Mesothelial cell of epicardium (in vitro differentiated cells): ENCODE results near the gene TRIM66. TPM values are rescaled to one million over a fixed set of nuclear protein-coding genes. Genes with fewer than 3 reads are reported as not detected.

ENCODE experiments used
- DNase-seq, 2 experiments: peaks; one replicate each; pipeline ENCODE4 v3.0.0; 2021; ENCODE audit warnings: low spot score in 2 of 2; ENCODE audit not compliant: unreplicated experiment in 2 of 2
- H3K27ac Mint-ChIP-seq: 2 replicates; pipeline ENCODE4 v1.8.0; 2021; ENCODE audit warnings: mixed read lengths
- H3K27me3 Mint-ChIP-seq: 2 replicates; pipeline ENCODE4 v1.8.0; 2021; ENCODE audit warnings: low read depth, mixed read lengths
- H3K36me3 Mint-ChIP-seq: 2 replicates; pipeline ENCODE4 v1.8.0; 2021; ENCODE audit warnings: mixed read lengths
- H3K4me1 Mint-ChIP-seq: 2 replicates; pipeline ENCODE4 v1.8.0; 2021; ENCODE audit warnings: mixed read lengths
- H3K4me3 Mint-ChIP-seq: 2 replicates; pipeline ENCODE4 v1.8.0; 2021; ENCODE audit warnings: mild to moderate bottlenecking, moderate library complexity, mixed read lengths
- H3K9me3 Mint-ChIP-seq: 2 replicates; pipeline ENCODE4 v1.8.0; 2021; ENCODE audit warnings: mixed read lengths
- CTCF ChIP-seq: fragments of 200-600 bp; sonication (generic); IDR thresholded peaks from one replicate; pipeline ENCODE4 v1.5.0; 2021; ENCODE audit warnings: antibody characterized with exemption; ENCODE audit not compliant: unreplicated experiment
- total RNA-seq: library from RNA; stranded (reverse); gene quantifications from 3 replicates; pipeline ENCODE4 v1.2.1, GENCODE V29; 2021

TRIM66 gene
- total RNA-seq, 1 donor from 2014 or later, result 8.3 TPM

- H3K9me3 Mint-ChIP-seq, result peaks cover 13% of the 10 kb centered on the region
- peaks cover 22% of the 10 kb centered on the region for H3K36me3 Mint-ChIP-seq
- no peak for TF ChIP-seq CTCF
- no peaks in the 10 kb centered on the region for H3K27me3 Mint-ChIP-seq
- no peak overlapping the region for H3K4me3 Mint-ChIP-seq
- no peak overlapping the region for H3K27ac Mint-ChIP-seq
- peaks cover 5% of the 10 kb centered on the region for H3K4me1 Mint-ChIP-seq
- no peak for DNase-seq
Observed at GRCh38 chr11:8639655-8640054, 42.8 kb downstream of the TRIM66 start.

DNA sequence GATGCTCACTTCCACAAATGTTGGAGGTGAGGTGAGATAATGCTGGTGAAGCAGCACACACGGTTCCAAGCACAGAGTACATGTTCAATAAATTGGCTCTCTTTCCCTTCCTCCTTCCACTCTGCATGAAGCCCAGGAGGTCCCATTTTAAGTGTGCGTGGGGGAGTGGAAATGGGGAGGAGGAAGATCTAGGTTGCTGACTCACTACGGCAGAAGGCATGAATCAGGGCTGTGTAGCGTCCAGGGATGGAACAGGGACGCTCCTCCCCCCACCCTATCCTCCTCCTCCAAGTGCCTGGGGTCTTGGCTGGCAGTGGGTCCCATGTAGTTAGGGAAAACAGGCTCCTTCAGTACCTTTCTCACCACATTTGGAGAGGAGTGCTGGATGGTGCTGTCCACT, 44.2 kb downstream of the TRIM66 start:
- H3K4me1 Mint-ChIP-seq, result peaks cover 5% of the 10 kb centered on the region
- no peak overlapping the region for H3K4me3 Mint-ChIP-seq
- DNase-seq, result no peak

GRCh38 chr11:8636127-8636526, 46.3 kb downstream of the TRIM66 start:
- Mint-ChIP-seq H3K4me3 (no peak overlapping the region), H3K36me3 (peaks cover 22% of the 10 kb centered on the region), H3K9me3 (peaks cover 13% of the 10 kb centered on the region), H3K27ac (no peak overlapping the region), H3K4me1 (peaks cover 7% of the 10 kb centered on the region), H3K27me3 (no peaks in the 10 kb centered on the region)
- no peak for TF ChIP-seq CTCF
- no peak for DNase-seq

More for the DNA sequence above, 44.2 kb downstream of the TRIM66 start:
- Mint-ChIP-seq H3K27ac (no peak overlapping the region), H3K27me3 (no peaks in the 10 kb centered on the region), H3K9me3 (peaks cover 13% of the 10 kb centered on the region), H3K36me3 (peaks cover 22% of the 10 kb centered on the region)
- no peak for TF ChIP-seq CTCF

DNA sequence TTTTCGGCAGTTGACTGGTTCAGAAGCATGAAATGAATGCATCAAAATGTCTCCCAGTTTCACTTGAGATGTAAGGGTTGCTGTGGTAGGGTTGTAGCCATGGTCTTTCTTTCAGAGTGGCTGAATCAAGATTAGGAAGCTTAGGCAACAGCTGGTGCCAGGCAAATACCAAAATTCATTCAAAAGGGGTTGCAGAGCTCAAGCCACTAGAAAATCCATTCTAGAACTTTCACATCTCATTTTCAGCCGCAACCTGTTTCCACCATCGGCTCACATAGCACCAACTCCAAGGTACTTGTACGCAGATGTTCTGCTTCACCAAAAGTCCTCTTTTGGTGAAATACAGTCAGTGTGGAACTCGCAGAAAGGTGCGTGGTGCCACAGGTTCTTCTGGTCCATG, 48.0 kb downstream of the TRIM66 start:
- no peak for DNase-seq
- no peaks in the 10 kb centered on the region for H3K27me3 Mint-ChIP-seq
- no peak for TF ChIP-seq CTCF
- H3K36me3 Mint-ChIP-seq, result peaks cover 22% of the 10 kb centered on the region
- H3K27ac Mint-ChIP-seq, result no peak overlapping the region
- H3K4me3 Mint-ChIP-seq, result no peak overlapping the region
- H3K9me3 Mint-ChIP-seq, result peaks cover 13% of the 10 kb centered on the region
- peaks cover 10% of the 10 kb centered on the region for H3K4me1 Mint-ChIP-seq

DNA sequence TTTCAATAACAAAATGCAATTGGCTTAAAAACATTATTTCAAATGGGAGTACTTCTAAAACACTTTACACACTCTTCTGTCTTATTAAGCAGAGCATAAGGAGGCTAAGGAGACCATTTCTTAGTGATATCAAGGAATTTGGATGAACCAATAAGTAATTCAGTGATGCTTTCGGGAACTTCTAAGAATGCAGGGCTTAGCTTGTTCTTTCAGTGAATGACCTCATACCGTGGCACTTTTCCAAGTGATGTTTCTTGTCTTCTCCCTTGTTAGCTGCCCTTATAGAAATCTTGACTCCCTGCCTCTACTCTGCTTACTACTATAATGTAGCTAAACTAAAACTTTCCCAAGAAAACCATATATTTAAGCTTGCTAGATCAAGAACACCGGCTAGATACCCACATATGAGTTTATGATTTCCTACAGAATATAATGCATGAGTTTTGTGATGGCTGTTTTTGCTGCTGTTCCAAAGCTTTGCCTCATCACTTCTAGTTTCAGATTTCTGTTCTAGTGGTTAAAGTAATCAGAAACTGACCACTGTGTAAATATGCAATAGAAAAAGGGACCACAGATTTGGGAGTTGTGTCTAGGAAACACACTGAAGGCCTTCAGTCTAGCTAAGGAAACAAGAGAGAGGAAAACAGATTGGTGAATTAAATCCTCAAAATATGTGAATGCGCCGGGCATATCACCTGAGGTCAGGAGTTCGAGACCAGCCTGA, 50.9 kb downstream of the TRIM66 start:
- H3K27me3 Mint-ChIP-seq, result no peaks in the 10 kb centered on the region
- no peak for DNase-seq
- TF ChIP-seq CTCF, result no peak
- no peak overlapping the region for H3K4me3 Mint-ChIP-seq
- H3K4me1 Mint-ChIP-seq, result peaks cover 14% of the 10 kb centered on the region
- peak overlapping the region; percentile 63 for H3K27ac Mint-ChIP-seq
- peaks cover 9% of the 10 kb centered on the region for H3K36me3 Mint-ChIP-seq
- H3K9me3 Mint-ChIP-seq, result peaks cover 9% of the 10 kb centered on the region

DNA sequence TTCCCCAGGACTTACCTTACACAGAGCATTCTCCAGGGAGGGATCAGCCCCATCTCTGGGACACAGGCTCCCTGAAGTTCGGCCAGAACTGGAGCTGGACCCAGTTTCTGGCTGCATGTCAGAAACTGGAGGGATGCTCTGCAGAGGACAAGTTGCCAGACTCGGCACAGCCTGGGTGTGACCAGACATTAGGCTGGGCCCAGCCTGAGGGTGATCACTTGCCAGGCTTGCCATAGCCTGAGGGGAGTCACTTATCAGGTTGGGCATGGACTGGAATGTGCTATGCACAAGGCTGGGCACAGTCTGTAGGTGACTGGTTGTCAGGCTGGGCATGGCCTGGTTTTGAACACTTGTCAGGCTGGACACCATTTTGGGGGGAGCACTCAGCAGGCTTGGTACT, 57.8 kb downstream of the TRIM66 start:
- no peaks in the 10 kb centered on the region for H3K36me3 Mint-ChIP-seq
- H3K27me3 Mint-ChIP-seq, result no peaks in the 10 kb centered on the region
- no peak for DNase-seq
- H3K27ac Mint-ChIP-seq, result no peak overlapping the region
- no peak overlapping the region for H3K4me3 Mint-ChIP-seq
- H3K9me3 Mint-ChIP-seq, result no peaks in the 10 kb centered on the region
- H3K4me1 Mint-ChIP-seq, result peaks cover 6% of the 10 kb centered on the region
- no peak for TF ChIP-seq CTCF
